Stimulated activated CD4-positive, alpha-beta T cell treated with anti-CD3 and anti-CD28 coated beads, Interleukin-1b, Interleukin-23, amount 100 ng/mL, for 1 hour (primary cell): ENCODE data around the gene SATB2.

Source experiments
- DNase-seq, 2 donors: peaks; one replicate each; pipeline ENCODE4 v3.0.0-alpha.2; 2020; ENCODE audit warnings: low read depth in 2 of 2

The SATB2 gene

DNA sequence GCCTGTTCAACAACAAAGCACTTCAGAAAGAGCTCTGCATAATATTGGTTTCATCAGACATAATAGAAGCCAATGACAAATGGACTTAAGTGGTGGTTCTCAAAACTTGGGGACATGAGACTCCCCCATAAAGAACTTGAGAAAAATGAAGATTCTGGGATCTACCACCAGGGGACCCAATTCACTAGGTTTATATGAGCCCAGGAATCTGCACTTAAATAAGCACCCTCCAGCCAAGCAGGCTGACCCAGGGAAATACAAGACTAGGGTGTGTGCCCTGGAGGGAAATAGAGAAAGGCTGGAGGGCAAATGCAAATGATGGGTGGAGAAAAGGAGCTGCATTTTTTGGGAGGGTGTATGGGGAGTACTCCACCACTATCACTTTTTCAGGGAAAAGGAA lies 52.5 kb downstream of the SATB2 start:
- no peak for DNase-seq

DNA sequence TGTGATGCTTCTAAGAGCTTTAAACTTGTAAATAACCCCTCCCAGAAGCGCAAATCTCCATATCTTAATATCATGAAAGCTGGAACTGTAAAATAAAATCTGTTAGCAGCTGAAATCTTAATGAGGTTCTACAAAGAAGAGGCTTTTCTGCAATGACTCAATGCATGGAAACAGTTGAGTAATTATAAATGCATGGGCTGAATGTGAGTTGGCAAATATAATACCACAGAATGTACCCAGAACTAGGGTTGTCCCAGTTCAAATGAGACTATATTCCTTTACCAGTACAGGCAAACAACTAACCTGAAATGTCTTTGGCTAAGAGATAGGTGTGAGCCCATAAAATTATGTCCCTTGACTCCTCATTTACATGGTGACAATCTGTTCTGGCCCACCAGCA lies 52.9 kb downstream of the SATB2 start:
- no peak for DNase-seq

DNA sequence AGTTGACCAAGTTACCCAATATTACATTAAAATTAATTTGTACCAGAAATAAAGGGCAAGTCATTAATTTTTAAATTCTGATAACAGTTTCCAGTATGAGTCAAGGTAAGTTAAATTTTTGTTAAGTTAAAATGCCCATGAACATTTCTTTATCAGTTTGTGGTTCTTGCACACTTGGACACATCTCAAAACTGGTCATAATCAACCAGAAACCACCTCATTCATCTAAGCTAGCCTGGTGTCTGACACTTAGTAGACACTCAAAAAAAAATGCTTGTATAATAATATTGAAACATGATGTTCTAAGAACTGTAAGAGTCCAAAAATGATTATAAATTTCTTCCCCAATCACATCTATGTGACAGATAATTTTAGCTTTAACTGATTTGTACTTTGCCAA lies 62.4 kb downstream of the SATB2 start:
- DNase-seq = no peak

DNA sequence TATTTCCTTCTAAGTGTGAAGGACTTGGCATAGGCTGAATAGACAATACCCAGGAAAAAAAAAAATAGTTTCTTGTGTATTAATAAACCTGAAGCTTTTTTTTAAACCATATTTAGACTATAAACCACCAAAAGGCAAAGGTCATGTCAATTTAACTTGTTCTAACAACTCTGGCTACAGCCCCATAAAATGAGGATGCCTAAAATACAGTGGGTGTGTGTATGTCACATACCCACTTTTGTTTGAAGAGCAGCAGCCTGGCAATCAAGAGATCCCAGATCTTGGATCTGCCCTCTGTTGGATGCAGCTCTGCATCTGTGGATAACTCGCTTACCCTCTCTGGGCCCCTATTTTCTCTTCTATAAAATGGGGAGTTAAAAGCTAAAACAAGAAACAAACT lies 65.4 kb downstream of the SATB2 start:
- no peak for DNase-seq

DNA sequence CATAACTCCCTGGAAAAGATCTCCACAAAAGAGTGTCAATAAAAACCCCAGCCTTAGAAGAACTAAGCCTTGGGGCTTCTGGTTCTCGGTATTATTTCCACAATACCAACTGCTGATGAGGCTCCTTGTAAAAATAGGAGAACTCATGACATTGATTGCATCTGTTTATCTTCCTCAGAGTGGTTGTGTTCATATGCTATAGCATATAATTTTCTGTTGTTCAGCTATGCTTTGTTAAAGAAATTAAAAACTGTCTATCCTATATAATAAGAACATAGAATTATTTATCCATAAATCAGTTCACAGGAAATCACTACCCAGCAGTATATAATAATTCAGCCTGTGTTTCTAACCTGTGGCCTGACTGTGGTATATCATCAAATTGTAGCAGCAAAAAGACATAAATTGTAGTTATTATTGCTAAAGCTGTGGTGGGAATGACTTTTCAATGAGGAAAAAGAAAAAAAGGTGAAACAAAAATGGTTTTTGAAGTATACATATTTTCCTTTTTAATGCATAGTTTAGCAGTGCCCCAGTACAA lies 68.9 kb downstream of the SATB2 start:
- DNase-seq = no peak

DNA sequence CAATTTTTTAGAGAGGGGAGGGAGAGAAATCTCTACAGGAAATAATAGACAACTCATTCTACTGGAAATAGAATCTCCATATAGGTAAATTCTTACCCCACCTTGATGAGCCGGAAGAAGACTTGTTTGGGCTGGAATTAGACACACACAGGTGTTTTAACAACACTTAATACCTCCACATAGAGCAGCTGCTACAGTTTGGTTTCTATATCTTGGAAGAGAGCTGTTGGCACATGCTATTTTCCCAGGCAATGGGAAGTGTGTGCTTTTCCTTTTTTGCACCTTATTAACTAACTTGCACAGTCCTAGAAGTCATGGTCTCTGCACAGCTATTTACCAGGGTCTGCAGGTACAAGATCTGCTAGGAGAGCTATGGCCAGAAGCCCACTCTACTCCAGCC lies 73.7 kb downstream of the SATB2 start:
- DNase-seq = no peak

DNA sequence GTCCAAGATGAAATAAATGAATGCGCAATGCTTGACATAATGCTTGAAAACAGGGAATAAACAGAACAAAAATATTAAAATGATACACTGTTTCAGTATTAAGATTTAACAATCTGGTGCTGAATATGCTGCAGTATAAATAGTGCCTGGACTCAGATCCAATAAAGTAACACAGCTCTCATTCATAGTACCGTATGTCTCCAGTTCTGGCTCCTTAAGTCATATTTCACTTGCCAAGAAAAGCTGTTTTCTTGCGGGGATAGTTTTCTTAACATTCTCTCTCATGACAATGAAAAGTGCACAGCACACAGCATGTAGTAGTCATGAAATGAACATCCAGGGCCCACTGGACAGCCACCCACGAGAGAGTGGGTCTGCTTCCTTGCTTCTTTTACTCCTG lies 74.7 kb downstream of the SATB2 start:
- no peak for DNase-seq

DNA sequence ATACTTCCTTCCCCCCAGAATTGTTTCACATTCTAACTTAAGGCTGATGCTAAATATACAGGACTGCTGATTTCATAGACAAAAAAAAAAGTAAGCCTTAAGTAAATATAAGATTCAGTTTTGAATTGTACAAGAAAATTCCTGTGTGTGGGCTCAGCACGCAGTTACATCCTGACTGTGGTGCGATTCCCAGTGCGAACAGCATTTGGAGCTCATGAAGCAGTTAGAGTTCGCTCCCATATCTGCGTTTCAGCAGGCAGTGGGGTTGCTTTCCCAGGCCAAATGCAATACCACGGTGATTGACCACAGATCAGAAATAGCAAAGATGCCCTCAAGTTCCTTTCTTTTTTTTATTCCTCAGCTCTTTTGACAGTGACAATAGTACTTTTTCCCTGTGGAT lies 75.6 kb downstream of the SATB2 start:
- no peak for DNase-seq

DNA sequence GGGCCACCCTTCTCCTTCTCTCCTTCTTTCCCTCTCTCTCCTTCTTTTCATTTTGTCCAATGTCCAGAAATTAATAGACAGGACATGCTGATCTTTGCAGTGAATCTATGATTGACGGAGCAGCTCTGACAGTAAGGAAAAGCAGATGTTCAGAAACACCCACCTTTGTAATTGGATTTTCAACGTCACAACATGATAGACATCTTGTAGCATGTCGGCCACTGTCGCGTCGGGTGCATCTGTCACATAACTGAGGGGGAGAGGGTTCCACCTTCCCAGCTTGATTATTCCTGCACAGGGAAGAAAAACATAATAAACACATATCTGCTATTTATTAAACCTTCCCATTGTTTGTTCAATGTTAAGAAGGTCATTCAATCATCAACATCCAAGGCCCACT lies 76.2 kb downstream of the SATB2 start:
- no peak for DNase-seq

DNA sequence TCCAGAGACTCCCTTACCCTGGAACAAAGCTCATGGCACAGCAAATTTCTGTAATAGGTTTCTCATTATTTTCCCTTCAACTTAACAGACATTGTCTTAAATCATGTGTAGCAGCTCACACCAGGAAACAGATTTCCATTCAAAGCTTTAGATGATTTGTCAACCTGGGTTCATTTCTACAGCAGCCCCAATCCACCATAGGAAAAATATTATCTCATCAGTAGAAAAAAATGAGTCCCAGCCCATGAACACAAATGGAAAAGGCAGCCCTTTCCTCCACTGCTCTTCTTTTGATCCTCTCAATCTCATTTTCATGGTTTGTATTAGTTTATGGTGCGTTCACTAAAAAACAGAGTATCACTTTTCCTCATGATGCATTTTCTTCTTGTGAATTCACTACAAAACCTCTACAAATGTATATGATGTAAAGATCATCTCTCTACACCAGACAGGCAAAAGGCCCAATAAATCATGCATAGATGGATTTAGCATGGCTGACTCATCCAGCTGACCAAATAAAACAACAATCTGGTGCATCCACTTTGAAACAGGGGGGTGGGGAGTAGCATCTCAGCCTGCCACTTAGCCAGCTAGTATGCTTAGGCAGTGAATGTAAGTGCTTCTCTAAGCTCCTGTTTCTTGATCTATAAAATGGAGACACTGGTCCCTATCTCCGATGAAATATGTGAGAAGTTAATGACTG lies 78.6 kb downstream of the SATB2 start:
- no peak for DNase-seq

DNA sequence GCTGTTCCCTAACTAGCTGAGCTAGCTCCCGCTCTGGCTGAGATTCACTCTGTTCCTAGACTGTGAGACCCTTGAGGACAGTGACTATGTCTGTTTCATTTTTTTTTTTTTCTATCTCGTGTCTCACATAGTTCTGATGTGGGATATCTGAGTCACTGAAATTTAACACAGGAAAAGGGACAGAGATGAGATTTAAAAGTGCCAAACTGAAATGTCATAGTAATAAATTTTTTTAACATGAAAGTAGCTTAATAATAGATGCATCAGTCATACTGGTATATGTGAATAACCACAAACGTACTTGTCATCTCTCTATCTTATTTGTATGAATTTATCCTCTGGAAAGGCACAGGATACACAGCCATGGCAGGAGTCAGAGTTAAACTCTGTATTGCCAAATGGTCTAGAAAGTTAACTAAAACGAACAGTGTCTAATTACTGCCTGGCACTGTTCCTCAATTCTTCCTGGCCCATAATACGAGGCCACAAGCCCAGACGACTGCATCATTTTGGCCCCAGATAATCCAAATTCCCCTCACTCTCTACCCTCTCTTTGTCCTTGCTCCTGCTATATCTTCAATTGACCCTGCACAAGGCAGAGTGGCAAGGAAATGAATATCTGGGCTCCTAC lies 87.5 kb downstream of the SATB2 start:
- no peak for DNase-seq

DNA sequence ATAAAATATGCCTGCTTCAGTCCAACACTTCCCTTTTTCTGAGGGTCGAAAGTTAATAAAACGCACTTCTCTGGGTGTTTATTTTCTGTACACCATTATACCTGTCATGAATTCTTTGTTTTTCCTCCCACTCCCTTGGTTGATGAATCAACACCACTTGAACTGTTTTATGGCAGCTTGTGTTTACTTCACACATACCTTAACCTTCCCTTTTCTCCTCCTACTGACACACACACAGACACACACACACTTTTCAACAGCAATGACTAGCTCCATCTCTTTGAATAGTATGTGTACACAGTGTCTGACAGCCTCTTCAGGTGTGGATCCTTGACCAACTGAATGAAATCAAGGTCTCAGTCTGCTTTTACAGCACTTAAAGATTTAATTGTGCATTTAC lies 91.3 kb downstream of the SATB2 start:
- no peak for DNase-seq

DNA sequence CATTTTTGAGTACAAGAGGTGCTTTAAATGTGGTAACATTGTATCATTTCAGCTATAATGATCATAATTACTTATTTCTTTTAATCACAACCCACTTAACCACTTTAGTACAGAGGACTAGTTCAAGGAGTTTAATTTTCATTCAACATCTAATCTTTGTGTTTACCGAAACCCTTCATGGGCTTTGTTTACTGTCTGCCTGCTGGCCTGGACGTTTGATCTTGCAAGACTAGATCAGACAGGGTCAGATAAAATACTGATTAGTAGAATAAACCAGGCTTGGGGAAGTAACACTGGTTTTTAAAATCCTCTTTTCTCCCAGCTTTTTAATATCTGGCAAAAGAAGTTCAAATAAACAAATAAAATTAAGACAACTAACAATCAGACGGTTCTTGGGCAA lies 93.6 kb downstream of the SATB2 start:
- DNase-seq = no peak

DNA sequence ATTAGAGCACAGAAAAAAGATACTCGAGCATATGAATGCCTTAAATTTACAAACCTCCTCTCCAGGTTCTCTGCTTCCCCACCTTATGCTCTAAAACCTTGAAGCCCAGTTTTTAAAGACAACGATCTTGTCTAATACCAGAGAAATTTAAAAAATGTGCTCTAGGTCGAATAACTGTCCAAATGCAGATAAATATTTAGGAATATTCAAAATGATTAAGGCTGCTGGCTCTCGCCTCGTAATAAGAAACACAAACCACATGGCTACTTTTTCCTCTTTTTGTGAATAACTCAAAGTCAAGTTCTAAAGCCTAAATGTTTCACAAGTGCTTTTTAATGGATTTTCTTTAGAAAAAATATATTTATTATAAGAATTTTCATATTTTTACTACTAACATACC lies 101.3 kb downstream of the SATB2 start:
- DNase-seq = no peak

DNA sequence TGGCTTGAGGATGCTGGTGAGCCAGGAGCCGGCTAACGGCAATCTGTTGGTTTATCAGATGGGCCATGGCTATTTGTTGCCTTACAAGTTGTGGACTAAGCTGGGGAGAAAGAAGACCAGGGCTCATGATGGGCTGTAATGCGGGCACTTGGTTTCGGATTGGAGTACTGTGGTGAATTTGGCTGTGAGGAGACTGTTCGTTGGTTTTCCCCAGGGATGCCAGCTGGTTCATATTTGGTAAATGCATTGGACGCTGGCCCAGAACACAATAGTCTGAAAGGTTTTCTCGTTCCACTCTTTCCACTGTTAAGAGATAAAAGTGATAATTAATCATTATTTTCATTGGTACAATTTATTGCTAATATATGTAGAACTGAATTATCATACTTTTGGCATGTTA lies 108.9 kb downstream of the SATB2 start:
- no peak for DNase-seq

DNA sequence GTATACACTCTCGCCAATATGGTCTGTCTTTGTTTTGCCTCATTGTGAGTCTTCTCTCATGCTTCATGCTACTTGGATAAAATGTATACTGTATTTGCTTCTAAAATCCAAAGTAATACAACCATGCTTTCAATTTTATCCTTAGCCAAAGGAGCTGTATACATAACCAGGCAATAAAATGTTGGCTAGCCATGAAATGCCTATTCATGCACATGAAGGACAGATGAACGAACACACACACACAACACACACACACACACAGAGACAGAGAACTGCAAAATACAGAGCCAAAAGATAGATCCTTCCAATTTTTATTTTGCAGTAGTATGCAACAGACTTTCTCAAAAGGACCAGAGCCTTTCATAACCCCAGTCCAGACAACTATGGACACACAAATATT lies 113.7 kb downstream of the SATB2 start:
- no peak for DNase-seq

DNA sequence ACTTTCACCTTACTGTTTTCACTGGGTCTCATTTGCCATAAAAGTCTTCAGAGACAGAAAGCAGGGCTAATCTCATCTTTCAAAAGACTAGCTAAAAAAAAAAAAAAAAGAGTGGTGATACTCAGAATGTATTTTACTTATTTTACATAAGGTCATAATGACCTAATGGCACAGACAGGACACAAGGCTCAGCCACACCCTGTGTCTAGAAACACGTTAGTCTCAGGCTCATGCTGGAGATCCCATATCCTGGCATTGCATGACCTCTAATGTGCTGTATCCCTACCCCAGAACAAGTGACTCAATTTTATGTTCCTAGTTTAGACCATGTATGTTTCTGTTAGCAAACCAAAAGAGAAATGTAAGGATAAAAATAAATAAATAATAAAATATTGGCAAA lies 115.4 kb downstream of the SATB2 start:
- DNase-seq = no peak

DNA sequence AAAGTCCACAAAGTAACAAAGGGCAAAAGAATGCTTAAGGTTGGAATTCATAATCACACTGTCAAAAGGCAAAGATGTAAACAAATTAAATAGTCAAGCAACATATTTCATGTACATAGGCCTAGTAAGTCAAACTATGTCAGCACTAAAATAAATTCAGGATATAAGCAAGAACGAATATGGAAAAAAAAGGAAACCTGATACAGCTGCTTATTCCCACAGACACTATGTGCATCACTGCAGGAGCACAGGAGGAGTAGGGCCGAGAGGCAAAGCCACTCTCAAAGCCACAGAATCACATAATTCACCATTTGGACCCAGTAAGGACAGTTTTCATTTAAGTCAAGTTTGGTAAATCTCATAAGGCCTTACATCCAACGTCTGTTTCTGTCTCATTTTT lies 116.6 kb downstream of the SATB2 start:
- no peak for DNase-seq

DNA sequence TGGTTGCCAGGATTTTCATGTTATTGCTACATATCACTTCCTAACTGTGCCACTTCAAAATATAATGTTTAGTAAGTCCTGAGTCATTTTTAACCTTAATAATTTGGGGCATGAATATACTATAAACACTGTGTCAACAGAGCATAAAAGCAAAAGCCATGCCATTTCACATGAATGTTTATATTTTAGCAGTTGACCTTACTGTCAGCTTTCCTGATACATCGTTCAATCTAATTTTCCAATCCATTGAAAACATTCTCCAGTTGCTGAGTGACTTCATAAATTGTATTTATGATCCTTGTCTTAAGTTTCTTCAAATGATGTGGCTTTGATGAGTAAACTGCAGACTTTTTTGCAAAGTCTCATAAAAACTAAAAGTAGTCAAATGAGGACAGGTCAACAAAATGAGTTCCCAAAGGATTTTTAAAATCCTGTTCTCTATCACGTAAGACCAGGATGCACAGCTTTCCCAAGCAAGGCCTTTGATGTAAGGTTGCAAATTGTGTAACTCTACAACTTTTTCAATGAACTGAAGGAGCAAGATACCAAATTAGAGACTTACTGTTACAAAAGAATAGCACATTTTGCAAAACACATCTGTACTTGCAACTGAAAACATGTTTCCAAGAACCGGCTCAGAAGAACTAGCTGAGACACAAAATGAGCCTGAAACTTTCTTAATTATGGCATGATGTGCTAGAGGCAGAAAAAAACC lies 117.7 kb downstream of the SATB2 start:
- no peak for DNase-seq

DNA sequence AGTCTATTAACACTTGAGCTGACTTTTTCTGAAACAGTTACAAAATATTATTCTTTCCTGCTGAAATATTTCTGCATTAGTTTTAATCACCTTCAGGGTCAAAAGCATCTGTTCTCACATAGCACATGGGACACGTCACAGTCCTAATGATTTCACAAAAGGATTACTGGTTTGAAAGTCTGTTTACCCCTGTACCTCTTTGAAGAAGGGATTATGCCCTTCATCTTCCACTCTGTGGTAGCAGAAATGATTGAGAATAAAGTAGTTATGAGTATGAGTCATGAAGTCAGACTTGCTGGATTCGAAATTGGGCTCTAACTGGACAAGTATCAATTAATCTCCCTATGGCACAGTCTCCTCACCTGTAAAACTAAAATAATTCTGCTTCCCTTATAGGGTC lies 121.2 kb downstream of the SATB2 start:
- DNase-seq = no peak

DNA sequence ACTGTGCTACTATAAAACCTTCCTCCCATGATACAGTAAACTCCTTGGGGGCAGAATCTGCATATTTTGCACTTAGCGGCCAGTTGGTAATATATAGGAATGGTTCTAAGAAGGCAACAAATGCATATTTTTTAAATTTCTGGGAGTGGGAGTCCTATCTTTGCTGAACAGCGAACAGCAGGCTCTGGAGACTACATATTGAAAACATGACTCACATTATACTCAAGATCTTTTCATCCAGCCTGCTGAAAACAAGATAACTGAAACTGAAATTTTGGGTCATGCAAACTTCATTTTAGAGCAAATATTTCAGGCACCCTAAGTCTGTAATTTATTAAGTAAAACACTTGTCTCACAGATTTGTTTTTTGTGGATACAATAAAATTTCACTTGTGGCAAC lies 122.2 kb downstream of the SATB2 start:
- DNase-seq = no peak

DNA sequence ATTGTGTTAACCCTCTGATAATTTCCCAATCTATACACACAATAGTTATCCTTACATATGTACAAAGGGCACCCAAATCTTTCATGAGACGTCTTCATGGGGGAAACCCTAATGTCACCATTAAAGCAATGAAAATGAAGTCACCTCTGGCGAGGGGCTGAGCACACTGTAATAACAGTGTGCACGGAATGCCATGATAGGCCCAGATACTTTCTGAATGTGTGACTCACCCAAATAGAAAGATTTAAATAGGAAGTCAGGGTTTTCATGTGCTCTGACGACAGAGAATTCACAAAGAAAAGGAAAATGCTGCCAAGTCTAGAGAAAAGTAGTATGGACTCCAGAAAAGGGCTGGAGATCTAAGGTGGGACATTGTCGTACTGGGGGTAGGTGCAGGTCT lies 128.3 kb downstream of the SATB2 start:
- DNase-seq = no peak

DNA sequence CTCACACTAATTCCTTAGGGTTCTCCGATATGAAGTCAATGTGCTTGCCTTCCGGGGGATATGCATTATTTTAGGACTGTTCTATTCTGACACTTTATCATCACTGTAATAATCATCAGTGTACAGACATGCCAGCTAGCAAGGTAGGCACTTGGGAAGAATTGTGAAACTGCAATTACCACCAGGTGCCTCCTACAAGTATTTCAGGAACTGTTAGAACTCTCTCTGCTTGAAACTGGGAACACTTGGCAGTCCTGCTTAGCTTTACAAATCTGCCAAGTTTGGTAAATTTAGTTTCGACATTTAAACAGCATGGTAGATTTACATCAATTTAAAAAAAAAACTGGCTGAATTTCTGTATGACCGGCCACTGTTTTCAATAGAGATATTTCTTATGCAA lies 128.7 kb downstream of the SATB2 start:
- DNase-seq = no peak
